Effector CD4-positive, alpha-beta T cell (primary cell): ENCODE measurements around the gene PARP11.

Source experiments
- DNase-seq: peaks from one replicate; pipeline ENCODE4 v3.0.0-alpha.2; 2020

PARP11 gene

GRCh38 chr12:3820122-3820521 is 53.1 kb downstream of the PARP11 start:
- DNase-seq: no peak

GRCh38 chr12:3816266-3816665 is 56.9 kb downstream of the PARP11 start:
- no peak for DNase-seq

- DNase-seq: no peak
Observed at GRCh38 chr12:3815094-3815766, 58.0 kb downstream of the PARP11 start.

GRCh38 chr12:3810540-3810939 is 62.7 kb downstream of the PARP11 start:
- DNase-seq: no peak

GRCh38 chr12:3810016-3810370 is 63.2 kb downstream of the PARP11 start:
- DNase-seq: no peak

- DNase-seq: no peak
Observed at GRCh38 chr12:3809357-3810015, 63.7 kb downstream of the PARP11 start.

GRCh38 chr12:3805077-3805476 is 68.1 kb downstream of the PARP11 start:
- no peak for DNase-seq

- peak; percentile 66 for DNase-seq
Observed at GRCh38 chr12:3803865-3804472, 69.2 kb downstream of the PARP11 start.

GRCh38 chr12:3802721-3803120 is 70.5 kb downstream of the PARP11 start:
- DNase-seq: no peak

- DNase-seq: no peak
Observed at GRCh38 chr12:3797531-3798048, 75.6 kb downstream of the PARP11 start.

GRCh38 chr12:3795492-3796133 is 77.6 kb downstream of the PARP11 start:
- no peak for DNase-seq

- DNase-seq: no peak
Observed at GRCh38 chr12:3795066-3795465, 78.1 kb downstream of the PARP11 start.

- no peak for DNase-seq
Observed at GRCh38 chr12:3792623-3793288, 80.4 kb downstream of the PARP11 start.

- no peak for DNase-seq
Observed at GRCh38 chr12:3791256-3791874, 81.8 kb downstream of the PARP11 start.

GRCh38 chr12:3790642-3791041 is 82.6 kb downstream of the PARP11 start:
- DNase-seq: no peak

GRCh38 chr12:3789838-3790237 is 83.4 kb downstream of the PARP11 start:
- DNase-seq: no peak

- DNase-seq: peak; percentile 6
Observed at GRCh38 chr12:3777206-3777809, 95.9 kb downstream of the PARP11 start.

- DNase-seq: no peak
Observed at GRCh38 chr12:3775385-3776035, 97.7 kb downstream of the PARP11 start.

- DNase-seq: no peak
Observed at GRCh38 chr12:3772380-3772779, 100.8 kb downstream of the PARP11 start.

- no peak for DNase-seq
Observed at GRCh38 chr12:3771853-3772252, 101.3 kb downstream of the PARP11 start.

GRCh38 chr12:3770891-3771290 is 102.3 kb downstream of the PARP11 start:
- DNase-seq: no peak
